Measurements from ENCODE around the gene FARS2.

FARS2 gene

GRCh38 chr6:5745081-5745480 lies 483.8 kb downstream of the FARS2 start:
- in situ Hi-C loops (cut with MboI; ENCODE audit: low sequenced_read_pairs), result no loop called here

GRCh38 chr6:5746053-5746758 lies 484.9 kb downstream of the FARS2 start:
- in situ Hi-C loops (cut with MboI; ENCODE audit: low sequenced_read_pairs), result no loop called here

GRCh38 chr6:5746759-5747130 lies 485.4 kb downstream of the FARS2 start:
- in situ Hi-C loops (cut with MboI; ENCODE audit: low sequenced_read_pairs), result no loop called here

GRCh38 chr6:5747379-5747778 lies 486.1 kb downstream of the FARS2 start:
- in situ Hi-C loops (cut with MboI; ENCODE audit: low sequenced_read_pairs), result no loop called here

GRCh38 chr6:5749016-5749650 lies 487.8 kb downstream of the FARS2 start:
- in situ Hi-C loops (cut with MboI; ENCODE audit: low sequenced_read_pairs), result no loop called here

- in situ Hi-C loops (cut with MboI; ENCODE audit: low sequenced_read_pairs), result no loop called here
These were observed 488.4 kb downstream of the FARS2 start for GRCh38 chr6:5749651-5750215.

GRCh38 chr6:5751525-5752390 lies 490.4 kb downstream of the FARS2 start:
- in situ Hi-C loops (cut with MboI; ENCODE audit: low sequenced_read_pairs), result no loop called here

- in situ Hi-C loops (cut with MboI; ENCODE audit: low sequenced_read_pairs), result no loop called here
These were observed 491.0 kb downstream of the FARS2 start for GRCh38 chr6:5752391-5752680.

GRCh38 chr6:5753209-5753608 lies 491.9 kb downstream of the FARS2 start:
- in situ Hi-C loops (cut with MboI; ENCODE audit: low sequenced_read_pairs), result no loop called here

GRCh38 chr6:5754904-5755303 lies 493.6 kb downstream of the FARS2 start:
- in situ Hi-C loops (cut with MboI; ENCODE audit: low sequenced_read_pairs), result no loop called here

- in situ Hi-C loops (cut with MboI; ENCODE audit: low sequenced_read_pairs), result no loop called here
These were observed 498.3 kb downstream of the FARS2 start for GRCh38 chr6:5759571-5759970.

- in situ Hi-C loops (cut with MboI; ENCODE audit: low sequenced_read_pairs), result no loop called here
These were observed 500.1 kb downstream of the FARS2 start for GRCh38 chr6:5761370-5761769.

GRCh38 chr6:5762561-5762968 lies 501.3 kb downstream of the FARS2 start:
- in situ Hi-C loops (cut with MboI; ENCODE audit: low sequenced_read_pairs), result no loop called here

GRCh38 chr6:5763407-5763806 lies 502.1 kb downstream of the FARS2 start:
- in situ Hi-C loops (cut with MboI; ENCODE audit: low sequenced_read_pairs), result no loop called here

GRCh38 chr6:5763871-5764270 lies 502.6 kb downstream of the FARS2 start:
- in situ Hi-C loops (cut with MboI; ENCODE audit: low sequenced_read_pairs), result no loop called here

- in situ Hi-C loops (cut with MboI; ENCODE audit: low sequenced_read_pairs), result no loop called here
These were observed 503.2 kb downstream of the FARS2 start for GRCh38 chr6:5764401-5764955.

- in situ Hi-C loops (cut with MboI; ENCODE audit: low sequenced_read_pairs), result no loop called here
These were observed 503.9 kb downstream of the FARS2 start for GRCh38 chr6:5765141-5765760.

- in situ Hi-C loops (cut with MboI; ENCODE audit: low sequenced_read_pairs), result no loop called here
These were observed 504.9 kb downstream of the FARS2 start for GRCh38 chr6:5766260-5766659.

GRCh38 chr6:5767471-5767870 lies 506.2 kb downstream of the FARS2 start:
- in situ Hi-C loops (cut with MboI; ENCODE audit: low sequenced_read_pairs), result no loop called here

- in situ Hi-C loops (cut with MboI; ENCODE audit: low sequenced_read_pairs), result no loop called here
These were observed 509.9 kb downstream of the FARS2 start for GRCh38 chr6:5771211-5771610.
